ENCODE data around the gene RTN4RL1.

DNA sequence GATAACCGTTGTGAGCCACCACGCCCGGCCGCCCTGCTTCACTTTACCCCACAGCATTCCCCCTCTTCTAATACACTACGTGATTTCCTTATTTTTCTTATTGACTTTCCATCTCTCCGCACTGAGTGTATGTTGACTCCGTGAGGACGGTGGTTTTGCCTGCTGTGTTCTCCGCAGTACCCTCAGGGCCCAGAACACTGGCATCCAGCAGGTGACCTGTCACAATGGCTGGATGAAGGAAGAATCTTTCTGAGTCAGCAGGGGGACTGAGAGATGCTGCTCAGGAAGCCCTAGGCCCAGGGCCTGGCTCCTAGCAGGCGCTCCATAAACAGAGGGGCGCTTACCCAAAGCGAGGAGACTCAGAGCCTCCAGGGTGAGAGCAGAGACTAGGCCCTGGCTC is 79.5 kb downstream of the RTN4RL1 start:
- TF ChIP-seq, protein P1, sequence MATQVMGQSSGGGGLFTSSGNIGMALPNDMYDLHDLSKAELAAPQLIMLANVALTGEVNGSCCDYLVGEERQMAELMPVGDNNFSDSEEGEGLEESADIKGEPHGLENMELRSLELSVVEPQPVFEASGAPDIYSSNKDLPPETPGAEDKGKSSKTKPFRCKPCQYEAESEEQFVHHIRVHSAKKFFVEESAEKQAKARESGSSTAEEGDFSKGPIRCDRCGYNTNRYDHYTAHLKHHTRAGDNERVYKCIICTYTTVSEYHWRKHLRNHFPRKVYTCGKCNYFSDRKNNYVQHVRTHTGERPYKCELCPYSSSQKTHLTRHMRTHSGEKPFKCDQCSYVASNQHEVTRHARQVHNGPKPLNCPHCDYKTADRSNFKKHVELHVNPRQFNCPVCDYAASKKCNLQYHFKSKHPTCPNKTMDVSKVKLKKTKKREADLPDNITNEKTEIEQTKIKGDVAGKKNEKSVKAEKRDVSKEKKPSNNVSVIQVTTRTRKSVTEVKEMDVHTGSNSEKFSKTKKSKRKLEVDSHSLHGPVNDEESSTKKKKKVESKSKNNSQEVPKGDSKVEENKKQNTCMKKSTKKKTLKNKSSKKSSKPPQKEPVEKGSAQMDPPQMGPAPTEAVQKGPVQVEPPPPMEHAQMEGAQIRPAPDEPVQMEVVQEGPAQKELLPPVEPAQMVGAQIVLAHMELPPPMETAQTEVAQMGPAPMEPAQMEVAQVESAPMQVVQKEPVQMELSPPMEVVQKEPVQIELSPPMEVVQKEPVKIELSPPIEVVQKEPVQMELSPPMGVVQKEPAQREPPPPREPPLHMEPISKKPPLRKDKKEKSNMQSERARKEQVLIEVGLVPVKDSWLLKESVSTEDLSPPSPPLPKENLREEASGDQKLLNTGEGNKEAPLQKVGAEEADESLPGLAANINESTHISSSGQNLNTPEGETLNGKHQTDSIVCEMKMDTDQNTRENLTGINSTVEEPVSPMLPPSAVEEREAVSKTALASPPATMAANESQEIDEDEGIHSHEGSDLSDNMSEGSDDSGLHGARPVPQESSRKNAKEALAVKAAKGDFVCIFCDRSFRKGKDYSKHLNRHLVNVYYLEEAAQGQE (IDR thresholded peaks at IDR 0.05; ENCODE audit: insufficient read depth in 1 of 2, low read depth in 2 of 2, low read length in 1 of 2) = no peak
- TF ChIP-seq, protein P2, sequence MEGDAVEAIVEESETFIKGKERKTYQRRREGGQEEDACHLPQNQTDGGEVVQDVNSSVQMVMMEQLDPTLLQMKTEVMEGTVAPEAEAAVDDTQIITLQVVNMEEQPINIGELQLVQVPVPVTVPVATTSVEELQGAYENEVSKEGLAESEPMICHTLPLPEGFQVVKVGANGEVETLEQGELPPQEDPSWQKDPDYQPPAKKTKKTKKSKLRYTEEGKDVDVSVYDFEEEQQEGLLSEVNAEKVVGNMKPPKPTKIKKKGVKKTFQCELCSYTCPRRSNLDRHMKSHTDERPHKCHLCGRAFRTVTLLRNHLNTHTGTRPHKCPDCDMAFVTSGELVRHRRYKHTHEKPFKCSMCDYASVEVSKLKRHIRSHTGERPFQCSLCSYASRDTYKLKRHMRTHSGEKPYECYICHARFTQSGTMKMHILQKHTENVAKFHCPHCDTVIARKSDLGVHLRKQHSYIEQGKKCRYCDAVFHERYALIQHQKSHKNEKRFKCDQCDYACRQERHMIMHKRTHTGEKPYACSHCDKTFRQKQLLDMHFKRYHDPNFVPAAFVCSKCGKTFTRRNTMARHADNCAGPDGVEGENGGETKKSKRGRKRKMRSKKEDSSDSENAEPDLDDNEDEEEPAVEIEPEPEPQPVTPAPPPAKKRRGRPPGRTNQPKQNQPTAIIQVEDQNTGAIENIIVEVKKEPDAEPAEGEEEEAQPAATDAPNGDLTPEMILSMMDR (IDR thresholded peaks at IDR 0.05) = no peak
- TF ChIP-seq TCF7L2 (IDR thresholded peaks at IDR 0.05; ENCODE audit: low read depth, low read length) = no peak
- no peak for TF ChIP-seq POLR2AphosphoS5 (IDR thresholded peaks at IDR 0.05; ENCODE audit: low read depth, low read length)
- TF ChIP-seq SIN3A (IDR thresholded peaks at IDR 0.05; ENCODE audit: borderline replicate concordance, insufficient read depth, low read depth, low read length) = no peak

Measured in Panc1 (cell line).